HCEC 1CT (cell line): ENCODE measurements around the gene MRFAP1.
"Not testable (repeated sequence)": the region's sequence is repeated elsewhere in the genome, so short reads cannot be mapped to it uniquely, and the experiment has no call there.

Source experiments
- DNase-seq: peaks from one replicate; pipeline ENCODE4 v3.0.0-alpha.2; 2017

MRFAP1 gene

DNA sequence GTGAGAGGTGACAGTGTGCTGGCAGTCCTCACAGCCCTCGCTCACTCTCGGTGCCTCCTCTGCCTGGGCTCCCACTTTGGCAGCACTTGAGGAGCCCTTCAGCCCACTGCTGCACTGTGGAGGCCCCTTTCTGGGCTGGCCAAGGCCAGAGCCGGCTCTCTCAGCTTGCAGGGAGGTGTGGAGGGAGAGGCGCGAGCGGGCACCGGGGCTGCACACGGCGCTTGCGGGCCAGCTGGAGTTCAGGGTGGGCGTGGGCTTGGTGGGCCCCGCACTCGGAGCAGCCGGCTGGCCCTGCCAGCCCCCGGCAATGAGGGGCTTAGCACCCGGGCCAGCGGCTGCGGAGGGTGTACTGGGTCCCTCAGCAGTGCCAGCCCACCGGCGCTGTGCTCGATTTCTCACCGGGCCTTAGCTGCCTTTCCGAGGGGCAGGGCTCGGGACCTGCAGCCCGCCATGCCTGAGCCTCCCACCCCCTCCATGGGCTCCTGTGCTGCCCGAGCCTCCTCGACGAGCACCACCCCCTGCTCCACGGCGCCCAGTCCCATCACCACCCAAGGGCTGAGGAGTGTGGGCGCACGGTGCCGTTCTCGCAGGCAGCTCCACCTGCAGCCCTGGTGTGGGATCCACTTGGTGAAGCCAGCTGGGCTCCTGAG is 32.2 kb downstream of the MRFAP1 start:
- DNase-seq = not testable (repeated sequence)

DNA sequence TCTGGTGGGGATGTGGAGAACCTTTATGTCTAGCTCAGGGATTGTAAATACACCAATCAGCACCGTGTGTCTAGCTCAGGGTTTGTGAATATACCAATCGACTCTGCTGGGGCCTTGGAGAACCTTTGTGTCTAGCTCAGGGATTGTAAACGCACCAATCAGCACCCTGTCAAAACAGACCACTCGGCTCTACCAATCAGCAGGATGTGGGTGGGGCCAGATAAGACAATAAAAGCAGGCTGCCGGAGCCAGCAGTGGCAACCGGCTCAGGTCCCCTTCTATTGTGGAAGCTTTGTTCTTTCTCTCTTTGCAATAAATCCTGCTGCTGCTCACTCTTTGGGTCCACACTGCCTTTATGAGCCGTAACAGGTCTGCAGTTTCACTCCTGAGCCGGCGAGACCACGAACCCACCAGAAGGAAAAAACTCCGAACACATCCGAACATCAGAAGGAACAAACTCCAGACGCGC is 32.7 kb downstream of the MRFAP1 start:
- not testable (repeated sequence) for DNase-seq

DNA sequence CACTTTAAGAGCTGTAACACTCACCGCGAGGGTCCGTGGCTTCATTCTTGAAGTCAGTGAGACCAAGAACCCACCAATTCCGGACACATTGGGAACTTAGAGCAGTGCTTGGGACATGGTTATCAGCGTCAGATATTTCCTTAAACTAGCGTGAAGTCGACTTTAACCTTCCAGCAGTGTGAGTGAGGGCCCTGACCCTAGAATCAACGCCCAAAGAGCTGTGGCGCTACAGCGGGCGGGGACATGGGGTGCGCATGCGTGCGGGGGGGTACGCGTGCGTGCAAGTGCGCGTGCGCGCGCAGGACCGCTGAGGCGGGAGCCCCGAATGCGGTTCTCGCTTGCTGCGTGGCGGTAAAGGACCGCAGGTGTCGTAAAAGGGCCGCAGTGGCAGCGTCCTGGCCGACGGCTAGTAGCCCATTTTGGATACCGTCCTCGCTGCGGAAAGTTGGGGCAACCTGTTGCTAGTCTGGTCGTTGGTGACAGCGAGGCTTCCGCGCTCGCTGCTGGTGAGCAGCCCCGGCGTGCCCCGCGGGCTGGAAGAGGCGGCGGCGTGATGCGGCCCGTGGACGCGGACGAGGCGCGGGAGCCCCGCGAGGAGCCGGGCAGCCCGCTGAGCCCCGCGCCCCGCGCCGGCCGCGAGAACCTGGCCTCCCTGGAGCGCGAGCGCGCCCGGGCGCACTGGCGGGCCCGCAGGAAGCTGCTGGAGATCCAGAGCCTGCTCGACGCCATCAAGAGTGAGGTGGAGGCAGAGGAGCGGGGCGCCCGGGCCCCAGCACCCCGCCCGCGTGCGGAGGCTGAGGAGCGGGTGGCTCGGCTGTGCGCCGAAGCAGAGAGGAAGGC is 33.4 kb downstream of the MRFAP1 start:
- DNase-seq = peak; percentile 86

DNA sequence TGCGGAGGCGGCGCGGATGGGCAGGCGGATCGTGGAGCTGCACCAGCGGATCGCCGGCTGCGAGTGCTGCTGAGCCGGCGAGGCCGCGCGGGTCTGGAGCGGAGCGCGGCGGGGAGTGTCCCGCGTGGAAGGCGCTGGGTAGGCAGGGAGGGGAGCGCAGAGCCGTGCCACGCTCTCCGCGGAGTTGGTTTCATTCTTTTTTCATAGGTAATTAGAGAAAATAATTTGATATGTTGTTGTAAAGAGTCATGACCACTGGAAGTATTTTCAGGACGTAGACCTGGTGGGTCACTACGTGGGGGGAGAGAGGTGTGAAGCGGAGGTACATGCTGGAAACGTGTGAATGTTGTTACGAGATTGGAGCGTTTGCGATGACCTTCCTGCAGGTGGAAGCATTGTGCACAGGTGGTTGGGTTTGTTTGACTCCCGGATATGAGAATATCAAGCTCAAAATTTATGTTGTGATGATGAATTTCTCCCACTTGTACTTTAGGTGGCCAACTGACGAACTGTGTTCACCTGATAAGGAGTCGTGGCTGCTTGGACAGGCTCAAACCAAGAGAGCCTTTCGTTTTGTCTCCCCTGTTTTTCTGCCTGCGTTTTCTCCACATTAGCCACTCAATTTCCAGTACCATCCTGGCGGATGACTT is 34.1 kb downstream of the MRFAP1 start:
- no peak for DNase-seq

DNA sequence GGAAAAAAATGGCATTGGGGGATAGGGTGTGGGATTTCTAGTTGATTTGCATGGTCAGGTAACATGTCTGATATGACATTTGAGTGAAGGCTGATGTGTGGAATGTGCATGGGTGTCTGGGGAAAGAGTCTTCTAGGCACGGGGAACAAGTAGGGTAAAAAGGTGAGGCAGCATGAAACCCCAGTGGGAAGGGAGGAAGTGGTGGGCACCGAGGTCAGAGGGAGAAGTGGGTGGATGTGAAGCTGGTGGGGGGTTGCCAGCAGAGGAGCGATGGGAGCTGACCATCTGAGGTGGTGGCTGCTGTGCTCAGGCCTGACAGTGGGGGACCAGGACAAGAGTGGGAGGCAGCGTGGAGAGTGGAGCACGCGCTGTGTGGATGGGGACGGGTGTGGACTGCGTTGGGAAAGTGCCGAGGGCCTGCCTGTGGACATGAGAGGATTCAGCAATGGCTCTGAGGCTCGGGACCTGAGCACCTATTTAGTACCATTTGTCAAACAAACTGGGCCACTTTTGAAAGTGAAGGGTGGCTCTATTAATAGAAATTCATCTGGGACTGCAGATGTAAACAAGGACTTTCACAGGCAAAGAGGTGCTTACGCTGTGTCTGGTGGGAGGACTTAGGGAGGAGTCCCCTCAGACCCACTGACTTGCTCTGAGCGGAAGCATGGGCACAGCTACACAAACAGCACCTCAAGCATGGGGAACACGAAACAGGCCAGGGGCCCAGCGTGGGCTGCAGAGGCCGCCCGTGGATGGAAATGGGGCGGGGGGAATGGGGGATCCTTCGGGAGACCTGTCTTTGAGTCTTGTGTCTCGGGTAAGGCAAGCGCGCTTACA is 36.5 kb downstream of the MRFAP1 start:
- no peak for DNase-seq

DNA sequence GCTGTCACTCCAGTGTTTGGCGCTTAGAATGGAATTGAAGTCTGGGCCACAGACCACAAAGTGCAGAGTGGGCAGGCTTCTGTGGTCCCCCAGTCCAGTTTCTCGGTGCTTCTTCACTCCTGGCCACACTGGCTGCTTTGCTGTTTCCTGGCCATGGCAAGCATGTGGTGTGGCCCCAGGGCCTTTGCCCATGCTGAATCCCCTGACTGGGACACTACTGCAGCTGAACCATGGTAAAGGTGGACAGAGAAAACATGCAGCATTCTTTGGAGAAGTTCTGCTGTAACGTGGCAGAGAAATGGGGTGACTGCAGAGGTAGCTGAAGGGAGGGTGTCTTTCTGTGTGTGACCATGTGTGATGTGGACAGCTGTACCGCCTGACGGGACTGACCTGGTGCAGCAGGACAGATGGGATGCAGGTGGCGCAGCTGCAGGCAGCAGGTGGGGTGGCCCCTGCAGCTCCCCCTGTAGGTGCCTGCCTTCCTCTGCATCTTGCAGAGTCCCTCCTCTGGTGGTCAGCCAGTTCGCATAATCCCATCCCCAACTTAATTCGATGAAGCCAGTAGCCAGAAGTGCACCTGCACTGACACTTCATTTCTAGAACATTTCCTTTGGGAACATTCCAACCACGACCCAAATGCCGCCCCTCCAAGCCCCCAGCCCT is 40.0 kb downstream of the MRFAP1 start:
- no peak for DNase-seq

DNA sequence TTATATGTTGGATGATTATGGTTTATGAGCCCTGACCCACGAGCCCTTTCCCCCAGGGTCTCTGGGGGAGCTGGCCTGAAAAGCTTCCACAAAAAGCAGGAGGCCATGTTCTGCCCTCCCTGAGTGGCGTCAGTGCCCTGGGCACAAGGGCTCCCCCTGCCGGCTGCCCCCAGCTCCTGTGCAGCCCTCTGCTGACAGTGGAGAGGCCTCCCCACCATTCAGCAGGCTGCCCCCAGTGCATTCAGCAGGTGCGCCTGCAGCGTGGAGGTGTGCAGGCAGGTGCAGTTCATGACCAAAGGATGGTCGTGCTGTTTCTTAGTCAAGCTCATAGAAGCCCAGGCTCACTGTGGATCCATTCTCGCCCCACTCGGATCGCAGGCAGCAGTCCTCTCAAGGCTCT is 40.7 kb downstream of the MRFAP1 start:
- DNase-seq = no peak

DNA sequence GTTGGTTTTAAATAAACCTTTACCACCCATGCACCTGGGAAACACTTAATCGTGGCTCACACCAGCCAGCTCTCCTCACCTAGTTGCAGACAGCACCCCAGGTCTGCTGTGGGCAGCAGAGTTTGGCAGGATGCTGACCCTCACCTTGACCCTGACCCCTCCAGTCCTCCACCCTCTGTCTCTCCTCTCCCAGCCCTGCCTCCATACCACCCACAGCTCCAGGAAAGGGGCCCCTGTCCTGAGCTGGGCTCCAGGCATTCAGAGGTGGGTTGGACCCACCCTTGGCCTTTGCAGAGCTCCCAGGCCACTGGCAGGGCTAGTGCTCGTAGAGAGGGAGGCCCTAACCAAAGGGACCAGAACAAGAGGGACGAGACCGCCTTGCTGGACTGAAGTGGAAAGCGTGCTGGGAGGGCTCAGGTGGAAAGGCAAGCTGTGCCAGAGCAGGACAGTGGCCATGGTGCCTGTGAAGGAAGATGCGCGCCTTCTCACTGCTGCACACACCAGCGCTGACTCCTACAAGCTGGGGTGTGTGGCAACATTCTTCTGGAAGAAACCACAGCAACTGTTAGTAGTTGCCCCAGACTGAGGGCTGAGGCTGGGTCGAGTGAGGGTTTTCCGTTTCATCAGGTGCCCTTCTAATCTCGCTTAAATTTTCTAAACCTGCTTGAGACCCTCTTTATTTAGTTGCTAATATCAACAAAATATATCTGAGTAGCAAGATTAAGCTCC is 42.5 kb downstream of the MRFAP1 start:
- DNase-seq = no peak

DNA sequence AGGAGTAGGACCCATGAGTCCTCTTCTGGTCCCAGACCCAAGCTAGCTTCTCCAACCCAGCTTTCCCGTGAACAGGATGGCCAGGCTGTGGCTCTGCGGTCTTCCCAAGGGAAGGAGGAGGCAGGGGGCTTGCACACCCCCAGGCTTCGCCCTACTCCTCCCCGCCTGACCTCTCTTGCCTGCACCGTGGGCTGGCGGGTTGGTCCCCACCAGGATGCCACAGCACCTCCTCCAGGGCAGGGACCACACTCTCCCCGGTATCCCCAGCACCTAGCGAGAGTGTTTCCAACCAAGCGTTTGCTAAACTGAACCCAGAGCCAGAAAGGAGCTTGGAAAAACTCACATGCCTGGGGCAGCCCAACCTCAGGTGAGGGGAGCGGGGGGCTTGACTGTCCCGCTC is 44.2 kb downstream of the MRFAP1 start:
- DNase-seq = no peak

DNA sequence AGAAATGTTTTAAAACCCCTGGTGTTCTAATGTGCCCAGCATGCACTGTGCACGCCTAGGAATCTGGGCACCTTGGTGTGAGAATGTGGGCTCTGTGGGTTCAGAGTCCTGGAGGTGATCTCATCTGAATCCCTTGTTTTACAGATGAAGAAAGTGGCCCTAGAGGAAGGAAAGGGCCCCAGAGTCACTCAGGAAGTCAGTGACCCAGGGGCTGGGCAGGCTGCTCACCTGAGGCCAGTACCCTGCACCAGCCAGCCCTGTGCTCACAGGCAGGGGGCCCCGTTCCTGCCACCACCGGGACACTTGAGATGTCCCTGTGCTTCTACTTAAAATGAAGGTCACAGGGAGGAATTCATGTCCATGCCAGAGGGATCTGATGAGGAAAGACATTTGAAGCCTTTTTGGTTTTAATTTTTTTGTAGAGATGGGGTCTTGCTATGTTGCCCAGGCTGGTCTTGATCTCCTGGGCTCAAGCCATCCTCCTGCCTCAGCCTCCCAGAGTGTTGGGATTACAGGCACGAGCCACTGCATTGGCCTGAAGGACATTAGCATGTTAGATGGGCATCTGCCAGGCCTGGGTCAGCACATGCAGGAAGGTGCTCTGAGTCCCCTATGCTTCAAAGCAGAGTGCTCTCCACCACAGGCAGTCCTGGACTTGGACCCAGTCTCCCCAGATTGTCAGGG is 45.8 kb downstream of the MRFAP1 start:
- no peak for DNase-seq

DNA sequence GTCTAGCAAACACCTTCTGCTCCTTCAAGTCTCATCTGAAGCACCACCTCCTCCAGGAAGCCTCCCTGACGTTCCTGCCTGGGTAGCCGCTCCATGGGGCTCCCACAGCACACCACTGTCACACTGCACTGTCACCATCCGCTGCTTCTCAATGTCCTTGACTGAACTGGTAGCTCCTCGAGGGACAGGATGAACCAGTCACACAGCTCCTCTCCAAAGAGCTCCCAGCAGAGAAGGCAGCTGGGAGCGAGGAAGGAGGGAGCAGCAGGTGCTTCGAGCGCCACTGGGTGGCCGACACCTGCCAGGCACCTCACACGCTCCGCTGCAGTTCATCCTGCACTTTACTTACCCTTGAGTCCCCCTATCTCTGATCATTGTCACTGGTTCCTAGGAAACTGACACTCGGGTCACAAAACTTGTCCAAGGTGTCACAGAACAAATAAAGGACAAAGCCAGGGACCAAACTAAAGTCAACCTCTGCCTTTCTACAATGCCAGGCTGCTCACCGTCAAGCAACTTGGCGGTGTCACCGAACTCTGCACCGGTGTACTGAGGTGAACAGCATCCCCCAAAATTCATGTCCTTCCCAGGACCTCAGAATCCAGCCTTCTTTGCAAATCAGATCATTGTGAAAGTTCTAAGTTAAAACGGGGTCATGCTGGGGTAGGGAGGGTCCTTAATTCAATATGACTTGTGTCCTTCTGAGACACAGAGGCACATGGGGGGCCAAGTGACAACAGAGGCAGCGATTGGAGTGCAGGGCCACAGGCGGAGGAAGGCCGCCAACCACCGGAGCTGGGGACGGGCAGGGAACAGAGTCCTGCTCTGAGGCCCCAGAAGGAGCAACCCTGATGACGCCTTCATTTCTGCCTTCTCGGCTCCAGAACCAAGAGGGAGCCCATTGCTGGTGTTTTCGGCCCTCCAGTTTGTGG is 47.7 kb downstream of the MRFAP1 start:
- no peak for DNase-seq

DNA sequence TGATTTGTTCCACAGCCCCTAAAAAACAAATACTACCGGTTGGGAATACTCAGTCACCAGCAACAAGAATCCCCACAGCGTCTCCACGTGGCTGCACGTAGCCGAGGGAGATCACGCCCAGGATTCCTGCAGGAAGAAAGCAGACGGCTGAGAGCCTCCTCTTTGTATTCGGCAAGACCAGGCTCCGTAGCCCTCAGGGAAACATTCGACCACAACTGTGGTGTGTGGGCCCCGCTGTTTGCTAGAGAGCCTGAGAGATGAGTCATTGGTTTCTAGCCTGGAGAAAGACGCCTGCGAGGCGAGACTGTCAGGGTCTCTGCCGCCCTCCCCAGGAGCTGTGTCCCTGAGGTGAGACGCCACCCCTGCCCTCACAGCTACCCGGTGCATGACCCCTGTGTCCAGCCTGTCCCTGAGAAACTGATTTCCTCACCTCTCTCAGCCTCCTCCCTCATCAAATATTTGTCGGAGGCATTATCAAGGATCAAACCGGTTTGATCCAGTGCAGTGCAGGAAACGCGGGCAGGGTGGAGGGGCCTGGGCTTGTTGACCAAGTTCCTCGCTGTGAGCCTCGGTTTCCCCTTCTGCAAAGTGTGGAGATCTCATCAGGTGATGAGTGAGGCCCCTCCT is 48.5 kb downstream of the MRFAP1 start:
- peak; percentile 7 for DNase-seq

DNA sequence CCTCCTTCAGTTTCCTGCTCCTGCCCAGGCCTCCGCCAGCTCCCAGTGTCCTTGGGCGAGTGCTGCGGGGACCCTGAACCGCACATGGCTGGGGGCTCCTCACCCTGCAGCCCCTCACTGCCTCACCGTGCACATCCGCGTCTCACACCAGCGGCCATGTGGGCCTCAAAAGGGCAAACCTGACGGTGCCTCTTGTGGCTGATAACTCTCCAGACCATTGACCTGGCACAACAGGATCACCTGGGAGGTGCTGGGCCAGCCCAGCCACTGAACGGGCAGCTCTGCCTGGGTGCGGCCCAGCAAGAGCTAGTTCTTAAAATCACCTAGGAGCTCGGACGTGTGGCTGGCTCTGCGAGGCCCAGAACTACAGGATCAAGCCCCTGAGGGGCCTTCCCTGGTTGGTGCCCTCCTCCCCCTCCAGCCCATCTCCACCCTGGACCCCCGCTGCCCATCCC is 49.0 kb downstream of the MRFAP1 start:
- DNase-seq = no peak
